GM19468 (cell line): Measurements from ENCODE around the gene ATG2A.
"Not testable (repeated sequence)": the region's sequence is repeated elsewhere in the genome, so short reads cannot be mapped to it uniquely, and the experiment has no call there.

Experiments used
- ATAC-seq: cut with Tn5 transposase; IDR thresholded peaks from one replicate; pipeline ENCODE4 v1.9.1; 2021; ENCODE audit warnings: mild to moderate bottlenecking, moderate library complexity, moderate number of reproducible peaks; ENCODE audit not compliant: unreplicated experiment; ENCODE audit errors: extremely low read depth

The ATG2A gene

DNA sequence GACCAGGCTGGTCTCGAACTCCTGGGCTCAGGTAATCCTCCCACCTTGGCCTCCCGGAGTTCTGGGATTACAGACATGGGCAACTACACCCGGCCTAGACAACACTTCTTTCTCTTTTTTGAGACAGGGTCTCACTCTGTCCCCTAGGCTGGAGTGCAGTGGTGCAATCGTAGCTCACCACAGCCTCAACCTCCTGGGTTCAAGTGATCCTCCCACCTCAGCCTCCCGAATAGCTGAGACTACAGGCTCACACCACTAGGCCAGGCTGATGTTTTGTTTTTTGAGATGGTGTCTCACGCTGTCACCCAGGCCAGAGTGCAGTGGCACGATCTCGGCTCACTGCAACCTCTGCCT, 71.3 kb downstream of the ATG2A start:
- not testable (repeated sequence) for ATAC-seq

DNA sequence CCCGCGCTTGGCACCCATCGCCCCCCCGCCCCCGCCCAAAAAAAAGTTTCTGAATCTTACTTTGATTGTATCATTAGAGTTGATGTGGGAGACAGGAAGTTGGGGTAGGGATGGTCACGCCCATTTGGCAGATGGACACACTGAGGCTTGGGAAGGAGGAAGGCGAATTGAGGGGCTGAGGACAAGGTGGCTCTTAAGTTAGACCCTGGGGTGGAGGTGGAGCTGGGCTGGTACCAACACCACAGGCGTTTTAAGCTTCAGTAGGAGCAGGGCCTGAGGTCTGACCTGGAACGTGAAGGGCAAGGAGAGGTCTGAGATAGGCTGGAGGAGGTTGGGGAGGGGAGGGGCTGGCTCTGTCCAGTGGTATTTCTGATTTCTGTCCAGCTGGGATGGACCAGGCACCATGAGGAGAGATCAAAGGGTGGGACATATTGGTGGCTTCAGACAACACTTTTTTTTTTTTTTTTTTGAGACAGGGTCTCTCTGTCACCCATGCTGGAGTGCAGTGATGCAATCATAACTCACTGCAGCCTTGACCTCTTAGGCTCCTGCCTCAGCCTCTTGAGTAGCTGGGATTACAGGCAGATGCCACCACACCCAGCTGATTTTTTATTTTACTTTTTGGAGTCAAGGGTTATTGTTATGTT, 71.8 kb downstream of the ATG2A start:
- ATAC-seq: no peak
